Measurements from ENCODE around the gene GMDS. TPM values are rescaled to one million over a fixed set of nuclear protein-coding genes. Genes with fewer than 3 reads are reported as not detected.

GMDS gene
- total RNA-seq, 1 experiment from 2014 or later = 35.0 TPM

GRCh38 chr6:1603708-1604107 is 641.7 kb downstream of the GMDS start (continued):
- TF ChIP-seq AR (CRISPR knock-in tag; IDR thresholded peaks at IDR 0.05) = no peak
- TF ChIP-seq ZNF263 (CRISPR knock-in tag; IDR thresholded peaks at IDR 0.05; ENCODE audit: low read depth) = no peak
- TF ChIP-seq KAT7 (CRISPR knock-in tag; IDR thresholded peaks at IDR 0.05; ENCODE audit: borderline replicate concordance) = no peak
- no peak for TF ChIP-seq NFE2L1 (CRISPR knock-in tag; IDR thresholded peaks at IDR 0.05)
- no peak for TF ChIP-seq SOX15 (CRISPR knock-in tag; IDR thresholded peaks at IDR 0.05)
- no peak for TF ChIP-seq FOXP4 (CRISPR knock-in tag; IDR thresholded peaks at IDR 0.05)
- TF ChIP-seq ZNF396 (CRISPR knock-in tag; IDR thresholded peaks at IDR 0.05; ENCODE audit: borderline replicate concordance) = no peak

GRCh38 chr6:1602049-1602713 is 643.2 kb downstream of the GMDS start:
- Mint-ChIP-seq H3K4me3 (no peak overlapping the region), H3K27me3 (ENCODE audit: low read depth) (peaks cover 76% of the 10 kb centered on the region)

GRCh38 chr6:1601158-1602048 is 644.0 kb downstream of the GMDS start:
- Mint-ChIP-seq H3K36me3 (no peaks in the 10 kb centered on the region), H3K9me3 (no peaks in the 10 kb centered on the region), H3K27me3 (ENCODE audit: low read depth) (peaks cover 68% of the 10 kb centered on the region), H3K4me3 (no peak overlapping the region), H3K27ac (no peak overlapping the region), H3K4me1 (peaks cover 39% of the 10 kb centered on the region)
- ATAC-seq = no peak
- ChIA-PET CTCF (no interaction called here), POLR2A (no interaction called here)
- DNase-seq (ENCODE audit: low spot score) = no peak
- TF ChIP-seq E2F4 (CRISPR knock-in tag; IDR thresholded peaks at IDR 0.05; ENCODE audit: borderline replicate concordance, low read depth) (no peak), TEAD4 (CRISPR knock-in tag; IDR thresholded peaks at IDR 0.05) (no peak), ZBTB43 (CRISPR knock-in tag; IDR thresholded peaks at IDR 0.05) (no peak), MXD4 (CRISPR knock-in tag; IDR thresholded peaks at IDR 0.05; ENCODE audit: borderline replicate concordance) (no peak), SMAD4 (CRISPR knock-in tag; IDR thresholded peaks at IDR 0.05) (no peak), USF2 (CRISPR knock-in tag; IDR thresholded peaks at IDR 0.05) (no peak), NFYB (CRISPR knock-in tag; conservative IDR thresholded peaks at IDR 0.05; ENCODE audit: low read depth) (no peak), MYBL2 (CRISPR knock-in tag; IDR thresholded peaks at IDR 0.05) (no peak)

More at GRCh38 chr6:1602049-1602713, 643.2 kb downstream of the GMDS start:
- Mint-ChIP-seq H3K9me3 (no peaks in the 10 kb centered on the region), H3K4me1 (peaks cover 39% of the 10 kb centered on the region), H3K36me3 (no peaks in the 10 kb centered on the region), H3K27ac (no peak overlapping the region)
- CTCF ChIA-PET = no interaction called here
- DNase-seq (ENCODE audit: low spot score) (no peak), ATAC-seq (no peak)
- POLR2A ChIA-PET = no interaction called here
- no peak for TF ChIP-seq ZNF396 (CRISPR knock-in tag; IDR thresholded peaks at IDR 0.05; ENCODE audit: borderline replicate concordance)
- no peak for TF ChIP-seq ZMAT4 (CRISPR knock-in tag; IDR thresholded peaks at IDR 0.05)
- TF ChIP-seq MLX (CRISPR knock-in tag; IDR thresholded peaks at IDR 0.05) = no peak
- TF ChIP-seq SMAD3 (CRISPR knock-in tag; IDR thresholded peaks at IDR 0.05; ENCODE audit: borderline replicate concordance) = no peak
- no peak for TF ChIP-seq SOX15 (CRISPR knock-in tag; IDR thresholded peaks at IDR 0.05)

Data from WTC11 (cell line).